Raji (cell line): ENCODE results near the gene KRTAP5-2.

Experiments used
- POLR2A ChIP-seq: IDR thresholded peaks from 2 replicates; pipeline ENCODE4 v1.6.1; 2011; ENCODE audit warnings: low read depth, low read length, control low read depth; ENCODE audit not compliant: insufficient read depth

KRTAP5-2 gene

GRCh38 chr11:1597994-1598380 is at the start of gene KRTAP5-2:
KRTAP5-2 (minus strand) TSS chr11:1598294; CDS start chr11:1598250, 44 bp downstream.
- no peak for TF ChIP-seq POLR2A

GRCh38 chr11:1645357-1645821 is 47.3 kb upstream of the KRTAP5-2 start:
- TF ChIP-seq POLR2A, result no peak

GRCh38 chr11:1644601-1645356 is 46.7 kb upstream of the KRTAP5-2 start:
- no peak for TF ChIP-seq POLR2A

- TF ChIP-seq POLR2A, result no peak
Observed at GRCh38 chr11:1643146-1643690, 45.1 kb upstream of the KRTAP5-2 start.

- TF ChIP-seq POLR2A, result no peak
Observed at GRCh38 chr11:1642288-1643145, 44.4 kb upstream of the KRTAP5-2 start.

- TF ChIP-seq POLR2A, result no peak
Observed at GRCh38 chr11:1641096-1641495, 43.0 kb upstream of the KRTAP5-2 start.

- no peak for TF ChIP-seq POLR2A
Observed at GRCh38 chr11:1640076-1640946, 42.2 kb upstream of the KRTAP5-2 start.

- no peak for TF ChIP-seq POLR2A
Observed at GRCh38 chr11:1639666-1640065, 41.6 kb upstream of the KRTAP5-2 start.

- TF ChIP-seq POLR2A, result no peak
Observed at GRCh38 chr11:1639102-1639620, 41.1 kb upstream of the KRTAP5-2 start.

- no peak for TF ChIP-seq POLR2A
Observed at GRCh38 chr11:1638344-1638743, 40.2 kb upstream of the KRTAP5-2 start.

GRCh38 chr11:1637628-1638027 is 39.5 kb upstream of the KRTAP5-2 start:
- no peak for TF ChIP-seq POLR2A

- no peak for TF ChIP-seq POLR2A
Observed at GRCh38 chr11:1636291-1636950, 38.3 kb upstream of the KRTAP5-2 start.

- TF ChIP-seq POLR2A, result no peak
Observed at GRCh38 chr11:1633864-1634263, 35.8 kb upstream of the KRTAP5-2 start.

- TF ChIP-seq POLR2A, result no peak
Observed at GRCh38 chr11:1632053-1632714, 34.1 kb upstream of the KRTAP5-2 start.

GRCh38 chr11:1631066-1631568 is 33.0 kb upstream of the KRTAP5-2 start:
- TF ChIP-seq POLR2A, result no peak
